Fibroblast of lung (primary cell): Measurements from ENCODE around the gene UHRF1. TPM values are rescaled to one million over a fixed set of nuclear protein-coding genes. Genes with fewer than 3 reads are reported as not detected.

ENCODE experiments used
- DNase-seq, 2 donors: peaks; one replicate each; pipeline versions ENCODE4 v3.0.0 to v3.0.0-alpha.2; 2010; ENCODE audit warnings: low read depth in 2 of 2
- H2AFZ ChIP-seq: 2 replicates; pipeline ENCODE4 v1.5.1; 2012; ENCODE audit warnings: low read length, control low read depth, inconsistent platforms
- H3K27ac ChIP-seq: 2 replicates; pipeline ENCODE4 v1.5.1; 2011; ENCODE audit warnings: low read length, control low read depth; ENCODE audit not compliant: insufficient read depth
- H3K27me3 ChIP-seq: 2 replicates; pipeline ENCODE4 v1.5.1; 2011; ENCODE audit warnings: mild to moderate bottlenecking, low read length; ENCODE audit not compliant: control insufficient read depth, insufficient read depth
- H3K36me3 ChIP-seq: 2 replicates; pipeline ENCODE4 v1.5.1; 2011; ENCODE audit warnings: low read length; ENCODE audit not compliant: control insufficient read depth, insufficient read depth
- H3K4me1 ChIP-seq: 2 replicates; pipeline ENCODE4 v1.5.1; 2011; ENCODE audit warnings: low read length; ENCODE audit not compliant: control insufficient read depth, insufficient read depth; ENCODE audit errors: extremely low read depth
- H3K4me2 ChIP-seq: 2 replicates; pipeline ENCODE4 v1.5.1; 2011; ENCODE audit warnings: low read length, control low read depth; ENCODE audit not compliant: insufficient read depth; ENCODE audit errors: extremely low read depth
- H3K4me3 ChIP-seq, 4 experiments: fragments of 200-600 bp in 1 of 4; sonication (generic) in 1 of 4; replicated peaks in 1 of 4; 2 replicates each; pipeline ENCODE4 v1.5.1; 2011 to 2016; ENCODE audit warnings: low read length in 4 of 4, low read depth in 3 of 4, mild to moderate bottlenecking in 3 of 4, control low read depth in 2 of 4, inconsistent platforms in 1 of 4, mixed read lengths in 1 of 4; ENCODE audit not compliant: insufficient read depth in 1 of 4; ENCODE audit errors: control extremely low read depth in 1 of 4
- H3K79me2 ChIP-seq: 2 replicates; pipeline ENCODE4 v1.5.1; 2012; ENCODE audit warnings: mild to moderate bottlenecking, low read length, inconsistent platforms; ENCODE audit not compliant: control insufficient read depth, insufficient read depth
- H3K9ac ChIP-seq: 2 replicates; pipeline ENCODE4 v1.5.1; 2011; ENCODE audit warnings: mild to moderate bottlenecking, low read length, control low read depth; ENCODE audit not compliant: insufficient read depth
- H3K9me3 ChIP-seq: 2 replicates; pipeline ENCODE4 v1.5.1; 2012; ENCODE audit warnings: low read depth, low read length; ENCODE audit not compliant: control insufficient read depth, insufficient read depth
- H4K20me1 ChIP-seq: 2 replicates; pipeline ENCODE4 v1.5.1; 2011; ENCODE audit warnings: low read length; ENCODE audit not compliant: control insufficient read depth, insufficient read depth; ENCODE audit errors: extremely low read depth
- EZH2 ChIP-seq: IDR thresholded peaks from 2 replicates; pipeline ENCODE4 v1.5.1; 2012; ENCODE audit warnings: low read length, control low read depth, mild to moderate bottlenecking; ENCODE audit errors: missing control alignments
- polyA plus RNA-seq, 2 donors: library from polyadenylated mRNA; depleted of rRNA in 1 of 2; stranded (reverse) in 1 of 2; unstranded in 1 of 2; fragments of >200 nt; gene quantifications; 2 replicates each; pipeline ENCODE4 v1.2.1, GENCODE V29; 2011 to 2012; ENCODE audit warnings: missing spikeins in 1 of 2
- total RNA-seq: library from RNA; depleted of rRNA; stranded (reverse); fragments of >200 nt; gene quantifications from 2 replicates; pipeline ENCODE4 v1.2.1, GENCODE V29; 2014
- TF ChIP-seq, protein P1 (sequence below), 2 donors: IDR thresholded peaks in 1 of 2; conservative IDR thresholded peaks in 1 of 2; 1 replicate in 1 of 2; 2 replicates in 1 of 2; pipeline ENCODE4 v1.5.1; 2011 to 2012; ENCODE audit warnings: low read length in 2 of 2, control low read depth in 1 of 2, inconsistent platforms in 1 of 2, low read depth in 1 of 2, mild to moderate bottlenecking in 1 of 2

UHRF1 gene
- total and polyA plus RNA-seq, 2 donors (not counting 1 experiment from before 2014, with no cell fraction given): 11.6 to 15.0 TPM

DNA sequence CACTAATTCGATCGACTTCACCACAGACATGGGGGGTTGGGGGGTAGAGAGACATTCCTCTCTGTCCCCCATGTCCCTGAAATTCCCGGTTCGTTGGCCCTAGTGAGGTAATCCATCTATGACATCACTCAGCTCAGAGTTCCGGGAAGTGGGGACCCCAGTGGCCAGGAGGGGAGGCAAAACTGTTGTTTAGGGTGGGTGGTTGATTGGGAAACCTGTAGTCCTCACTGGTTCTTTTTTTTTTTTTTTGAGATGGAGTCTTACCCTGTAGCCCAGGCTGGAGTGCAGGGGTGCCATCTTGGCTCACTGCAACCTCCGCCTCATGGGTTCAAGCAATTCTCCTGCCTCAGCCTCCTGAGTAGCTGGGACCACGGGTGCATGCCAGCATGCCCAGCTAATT is 6.5 kb upstream of the UHRF1 start, which contains the start of gene ARRDC5:
ARRDC5 (minus strand) TSS at position 101 of the 400 bp plus-strand sequence; CDS start at position 30, 71 bp downstream.
- Histone ChIP-seq H2AFZ (no peak within 1 kb of the TSS), H3K36me3 (no peaks in the 10 kb centered on the region), H3K27me3 (no peaks in the 10 kb centered on the region), H3K27ac (no peak within 1 kb of the TSS), H3K4me3 (no peak within 1 kb of the TSS), H4K20me1 (no peaks in the 10 kb centered on the region), H3K79me2 (no peaks in the 10 kb centered on the region), H3K9me3 (no peaks in the 10 kb centered on the region), H3K4me2 (no peak within 1 kb of the TSS), H3K9ac (no peak within 1 kb of the TSS), H3K4me1 (no peaks in the 10 kb centered on the region)
- DNase-seq: no peak
- TF ChIP-seq, protein P1, sequence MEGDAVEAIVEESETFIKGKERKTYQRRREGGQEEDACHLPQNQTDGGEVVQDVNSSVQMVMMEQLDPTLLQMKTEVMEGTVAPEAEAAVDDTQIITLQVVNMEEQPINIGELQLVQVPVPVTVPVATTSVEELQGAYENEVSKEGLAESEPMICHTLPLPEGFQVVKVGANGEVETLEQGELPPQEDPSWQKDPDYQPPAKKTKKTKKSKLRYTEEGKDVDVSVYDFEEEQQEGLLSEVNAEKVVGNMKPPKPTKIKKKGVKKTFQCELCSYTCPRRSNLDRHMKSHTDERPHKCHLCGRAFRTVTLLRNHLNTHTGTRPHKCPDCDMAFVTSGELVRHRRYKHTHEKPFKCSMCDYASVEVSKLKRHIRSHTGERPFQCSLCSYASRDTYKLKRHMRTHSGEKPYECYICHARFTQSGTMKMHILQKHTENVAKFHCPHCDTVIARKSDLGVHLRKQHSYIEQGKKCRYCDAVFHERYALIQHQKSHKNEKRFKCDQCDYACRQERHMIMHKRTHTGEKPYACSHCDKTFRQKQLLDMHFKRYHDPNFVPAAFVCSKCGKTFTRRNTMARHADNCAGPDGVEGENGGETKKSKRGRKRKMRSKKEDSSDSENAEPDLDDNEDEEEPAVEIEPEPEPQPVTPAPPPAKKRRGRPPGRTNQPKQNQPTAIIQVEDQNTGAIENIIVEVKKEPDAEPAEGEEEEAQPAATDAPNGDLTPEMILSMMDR (conservative IDR thresholded peaks at IDR 0.05 in 1 of 2, IDR thresholded peaks at IDR 0.05 in 1 of 2; ENCODE audit: low read depth in 1 of 2, low read length in 2 of 2): no peak
- no peak for TF ChIP-seq EZH2

DNA sequence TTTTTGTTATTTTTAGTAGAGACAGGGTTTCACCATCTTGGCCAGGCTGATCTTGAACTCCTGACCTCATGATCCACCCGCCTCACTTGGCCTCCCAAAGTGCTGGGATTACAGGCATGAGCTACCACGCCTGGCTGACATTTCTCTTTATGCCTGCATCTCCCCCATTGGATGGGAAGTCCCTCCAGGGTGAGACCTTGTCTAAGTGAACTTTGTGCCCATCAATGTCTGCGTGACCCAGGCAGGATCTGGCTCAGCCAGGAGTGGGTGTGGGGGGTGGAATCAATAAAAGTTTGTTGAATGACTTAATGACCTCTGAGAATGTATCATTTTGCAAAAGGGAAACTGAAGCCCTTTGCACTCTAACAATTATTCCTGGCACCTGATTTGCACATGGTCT is 4.8 kb upstream of the UHRF1 start:
- Histone ChIP-seq H3K4me1 (no peaks in the 10 kb centered on the region), H3K9ac (no peak overlapping the region), H3K4me3 (no peak overlapping the region), H3K36me3 (no peaks in the 10 kb centered on the region), H2AFZ (no peak overlapping the region), H4K20me1 (no peaks in the 10 kb centered on the region), H3K4me2 (no peak overlapping the region), H3K9me3 (no peaks in the 10 kb centered on the region), H3K27ac (no peak overlapping the region), H3K79me2 (no peaks in the 10 kb centered on the region), H3K27me3 (no peaks in the 10 kb centered on the region)
- no peak for DNase-seq
- TF ChIP-seq, protein P1 (conservative IDR thresholded peaks at IDR 0.05 in 1 of 2, IDR thresholded peaks at IDR 0.05 in 1 of 2; ENCODE audit: low read depth in 1 of 2, low read length in 2 of 2): no peak
- no peak for TF ChIP-seq EZH2

DNA sequence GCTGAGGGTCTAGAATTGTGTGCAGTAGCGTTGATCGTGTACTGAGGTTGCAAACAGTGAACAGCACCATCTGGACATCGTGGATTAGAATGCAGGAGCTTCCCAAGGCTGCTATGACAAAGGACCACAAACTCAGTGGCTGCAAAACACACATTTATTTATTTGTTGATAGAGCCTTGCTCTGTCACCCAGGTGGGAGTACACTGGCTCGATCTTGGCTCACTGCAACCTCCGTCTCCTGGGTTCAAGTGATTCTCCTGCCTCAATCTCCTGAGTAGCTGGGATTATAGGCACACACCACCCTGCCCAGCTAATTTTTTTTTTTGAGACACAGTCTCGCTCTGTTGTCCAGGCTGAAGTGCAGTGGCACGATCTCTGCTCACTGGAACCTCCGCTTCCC is 2.3 kb upstream of the UHRF1 start:
- Histone ChIP-seq H3K9ac (no peak overlapping the region), H3K4me2 (no peak overlapping the region), H3K27ac (no peak overlapping the region), H3K9me3 (no peaks in the 10 kb centered on the region), H3K27me3 (no peaks in the 10 kb centered on the region), H3K36me3 (no peaks in the 10 kb centered on the region), H4K20me1 (no peaks in the 10 kb centered on the region), H3K4me1 (peaks cover 10% of the 10 kb centered on the region), H2AFZ (no peak overlapping the region), H3K4me3 (no peak overlapping the region), H3K79me2 (peaks cover 12% of the 10 kb centered on the region)
- no peak for DNase-seq
- TF ChIP-seq EZH2: no peak
- TF ChIP-seq, protein P1 (conservative IDR thresholded peaks at IDR 0.05 in 1 of 2, IDR thresholded peaks at IDR 0.05 in 1 of 2; ENCODE audit: low read depth in 1 of 2, low read length in 2 of 2): no peak
